SU-DHL-6 (cell line): Measurements from ENCODE around the gene BRAT1.
A peak's percentile ranks its signal among the peaks of the same experiment; 100 is the strongest.

Source experiments
- H2AFZ ChIP-seq: fragments of 200-600 bp; sonication (generic); 2 replicates; pipeline ENCODE4 v1.6.1; 2014; ENCODE audit warnings: low read depth, mild to moderate bottlenecking, moderate library complexity, mixed read lengths, antibody characterized with exemption, low read length; ENCODE audit not compliant: severe bottlenecking
- H3F3A ChIP-seq: fragments of 200-600 bp; shearing (Covaris generic); 2 replicates; pipeline ENCODE4 v1.6.0; 2016; ENCODE audit warnings: antibody characterized with exemption, mild to moderate bottlenecking; ENCODE audit not compliant: insufficient read depth
- H3K27ac ChIP-seq: fragments of 200-600 bp; sonication (generic); 2 replicates; pipeline ENCODE4 v1.5.1; 2016; ENCODE audit warnings: low read depth, mild to moderate bottlenecking, low read length, moderate library complexity, mixed read lengths
- H3K27me3 ChIP-seq: fragments of 200-600 bp; sonication (generic), shearing (Covaris generic); 2 replicates; pipeline ENCODE4 v1.6.0; 2014; ENCODE audit warnings: mild to moderate bottlenecking, low read length
- H3K36me3 ChIP-seq: fragments of 200-600 bp; sonication (generic); 2 replicates; pipeline ENCODE4 v1.6.1; 2014; ENCODE audit warnings: mild to moderate bottlenecking, low read length, mixed read lengths
- H3K4me2 ChIP-seq: fragments of 300-600, 200-600 bp; shearing (Covaris generic), sonication (generic); 2 replicates; pipeline ENCODE4 v1.6.0; 2014; ENCODE audit warnings: low read length, low read depth, mild to moderate bottlenecking; ENCODE audit not compliant: poor library complexity, severe bottlenecking
- H3K4me3 ChIP-seq: fragments of 200-600 bp; sonication (generic); 2 replicates; pipeline ENCODE4 v1.5.1; 2014; ENCODE audit warnings: antibody characterized with exemption, low read length, mild to moderate bottlenecking, mixed read lengths; ENCODE audit not compliant: insufficient read depth, poor library complexity, severe bottlenecking
- H3K79me2 ChIP-seq: fragments of 200-600 bp; sonication (generic); 2 replicates; pipeline ENCODE4 v1.6.1; 2014; ENCODE audit warnings: mild to moderate bottlenecking, low read length, moderate library complexity; ENCODE audit not compliant: insufficient read depth
- H3K9ac ChIP-seq: fragments of 200-600 bp; sonication (generic); 2 replicates; pipeline ENCODE4 v1.7.0; 2014; ENCODE audit warnings: mild to moderate bottlenecking, low read length
- H3K9me2 ChIP-seq: fragments of 200-600 bp; sonication (generic); replicated peaks from 2 replicates; pipeline ENCODE4 v1.6.1; 2014; ENCODE audit warnings: low read length; ENCODE audit not compliant: insufficient read depth
- H3K9me3 ChIP-seq: fragments of 200-600 bp; sonication (generic); 2 replicates; pipeline ENCODE4 v1.6.1; 2014; ENCODE audit warnings: low read length, mixed read lengths; ENCODE audit not compliant: insufficient read depth
- H4K20me1 ChIP-seq: fragments of 200-600 bp; sonication (generic); 2 replicates; pipeline ENCODE4 v1.6.1; 2014; ENCODE audit warnings: low read depth, mild to moderate bottlenecking, antibody characterized with exemption, low read length, moderate library complexity, mixed read lengths
- CTCF ChIP-seq: fragments of 200-600 bp; sonication (generic); IDR thresholded peaks from one replicate; pipeline ENCODE4 v1.5.1; 2017; ENCODE audit warnings: antibody characterized with exemption, mild to moderate bottlenecking, low read length, moderate library complexity; ENCODE audit not compliant: insufficient read depth, poor library complexity, severe bottlenecking
- EZH2phosphoT487 ChIP-seq: fragments of 200-600 bp; sonication (generic), shearing (Covaris generic); conservative IDR thresholded peaks from 2 replicates; pipeline ENCODE4 v1.6.1; 2018; ENCODE audit warnings: mild to moderate bottlenecking, antibody characterized with exemption, low read length, moderate library complexity, mixed read lengths

BRAT1 gene

DNA sequence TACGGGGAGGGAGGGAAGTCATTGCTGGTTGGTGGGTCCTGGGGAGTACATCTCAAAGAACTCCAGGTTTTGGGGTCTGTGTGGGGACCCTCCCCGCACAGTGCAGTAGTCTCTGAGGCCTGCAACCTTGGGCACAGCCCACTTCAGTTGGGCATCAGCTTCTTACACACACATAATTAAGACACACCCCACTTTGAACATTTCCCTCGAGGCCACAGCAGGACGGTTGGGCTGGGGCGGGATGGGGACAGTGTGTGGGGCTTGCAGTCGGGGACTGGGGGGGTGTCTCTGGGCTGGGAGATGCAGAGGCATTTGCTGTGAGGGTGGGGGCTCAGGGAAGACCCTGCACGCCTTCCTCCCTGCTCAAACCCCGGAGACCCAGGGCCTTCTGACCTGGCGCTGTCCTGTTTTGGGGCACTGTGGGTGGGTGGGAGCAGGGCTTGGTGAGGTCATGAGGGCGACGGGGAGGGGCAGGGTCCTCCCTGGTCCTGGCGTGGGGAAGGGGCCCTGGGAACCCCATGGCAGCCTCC, 34.5 kb downstream of the BRAT1 start:
- no peaks in the 10 kb centered on the region for H3K9me3 ChIP-seq
- H3K9ac ChIP-seq, result no peak overlapping the region
- no peaks in the 10 kb centered on the region for H3K9me2 ChIP-seq
- H3K79me2 ChIP-seq, result no peaks in the 10 kb centered on the region
- no peaks in the 10 kb centered on the region for H3K36me3 ChIP-seq
- H3K27ac ChIP-seq, result no peak overlapping the region
- no peaks in the 10 kb centered on the region for H3F3A ChIP-seq
- H3K4me3 ChIP-seq, result no peak overlapping the region
- no peak overlapping the region for H3K4me2 ChIP-seq
- H2AFZ ChIP-seq, result no peak overlapping the region
- TF ChIP-seq CTCF, result no peak
- no peak for TF ChIP-seq EZH2phosphoT487
- H4K20me1 ChIP-seq, result no peaks in the 10 kb centered on the region
- peaks cover 4% of the 10 kb centered on the region; the same call in 1 of the 2 replicates for H3K27me3 ChIP-seq

DNA sequence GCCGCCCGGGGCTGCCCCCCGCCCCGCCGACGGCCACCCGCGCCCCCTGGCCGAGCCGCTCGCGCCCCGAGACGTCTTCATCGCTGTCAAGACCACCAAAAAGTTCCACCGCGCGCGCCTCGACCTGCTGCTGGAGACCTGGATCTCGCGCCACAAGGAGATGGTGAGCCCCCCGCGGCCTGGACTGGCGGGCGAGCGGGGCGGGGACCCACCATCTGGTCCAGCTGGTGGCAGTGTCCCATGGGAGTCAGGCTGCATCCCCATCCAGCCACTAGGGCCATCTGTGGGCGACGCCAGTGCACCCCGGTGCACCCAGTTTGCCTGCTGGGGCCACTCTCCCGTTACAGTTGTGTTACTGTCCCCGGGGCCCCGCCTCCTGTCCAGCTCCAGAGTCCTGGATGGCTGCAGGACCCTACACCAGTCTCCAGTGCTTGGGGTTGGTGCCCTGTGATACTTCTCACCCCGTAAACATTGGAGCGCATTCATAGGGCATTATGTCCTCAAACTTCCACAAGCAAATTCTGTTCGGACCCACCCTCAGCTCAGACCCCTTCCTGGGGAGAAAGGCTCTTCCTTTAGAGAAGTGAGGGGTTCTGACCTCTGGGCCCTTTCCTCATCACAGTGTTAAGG, 35.1 kb downstream of the BRAT1 start:
- Histone ChIP-seq H3K9me3 (no peaks in the 10 kb centered on the region), H3F3A (no peaks in the 10 kb centered on the region), H3K4me3 (peak overlapping the region; percentile 25), H3K27ac (no peak overlapping the region), H3K27me3 (peaks cover 4% of the 10 kb centered on the region; the same call in 1 of the 2 replicates), H4K20me1 (no peaks in the 10 kb centered on the region), H2AFZ (no peak overlapping the region), H3K9me2 (no peaks in the 10 kb centered on the region), H3K79me2 (no peaks in the 10 kb centered on the region), H3K4me2 (peak overlapping the region; percentile 52), H3K36me3 (no peaks in the 10 kb centered on the region), H3K9ac (no peak overlapping the region; the same call in 1 of the 2 replicates)
- TF ChIP-seq CTCF, result no peak
- no peak; the same call in 1 of the 2 replicates for TF ChIP-seq EZH2phosphoT487

GRCh38 chr7:2519119-2519930, 36.0 kb downstream of the BRAT1 start, which contains the start of gene LFNG:
TSS of gene LFNG (plus strand) at chr7:2519774. CDS start at chr7:2519862, 88 bp downstream.
- H4K20me1 ChIP-seq, result no peaks in the 10 kb centered on the region
- no peaks in the 10 kb centered on the region for H3F3A ChIP-seq
- H3K4me3 ChIP-seq, result peak within 1 kb of the TSS; percentile 40
- H3K27me3 ChIP-seq, result peaks cover 4% of the 10 kb centered on the region; the same call in 1 of the 2 replicates
- no peaks in the 10 kb centered on the region for H3K36me3 ChIP-seq
- peak within 1 kb of the TSS; percentile 53 for H3K4me2 ChIP-seq
- H3K9me2 ChIP-seq, result no peaks in the 10 kb centered on the region
- no peak within 1 kb of the TSS for H3K27ac ChIP-seq
- TF ChIP-seq CTCF (no peak), EZH2phosphoT487 (0 out of 2 replicates have a peak, but pooled peaks have one; percentile 76)
- peak within 1 kb of the TSS; percentile 46 for H3K9ac ChIP-seq
- H3K9me3 ChIP-seq, result no peaks in the 10 kb centered on the region
- H3K79me2 ChIP-seq, result no peaks in the 10 kb centered on the region
- H2AFZ ChIP-seq, result peak within 1 kb of the TSS; percentile 38
